SK-N-SH (cell line): ENCODE results near the gene WNK2. TPM values are rescaled to one million over a fixed set of nuclear protein-coding genes. Genes with fewer than 3 reads are reported as not detected.

ENCODE experiments used
- CTCF ChIA-PET: fragments of 300-600, 350-600 bp; formaldehyde crosslinking; extraction: SDS; loops from one replicate; lab custom pipeline; 2021; lab: Yijun Ruan, JAX
- POLR2A ChIA-PET: fragments of 350-600 bp; sonication (Branson Sonifier 250); formaldehyde crosslinking; extraction: SDS; loops from one replicate; lab custom pipeline; 2020; ENCODE audit warnings: antibody characterized with exemption, inconsistent platforms; lab: Yijun Ruan, JAX
- DNase-seq: peaks from one replicate; pipeline ENCODE4 v3.0.0; 2012
- H2AFZ ChIP-seq: fragments of 200-600 bp; sonication (generic); 2 replicates; pipeline ENCODE4 v1.8.1; 2016; ENCODE audit warnings: antibody characterized with exemption, mild to moderate bottlenecking, low read depth
- H3F3A ChIP-seq: fragments of 200-600 bp; sonication (generic); replicated peaks from 2 replicates; pipeline ENCODE3; 2016; ENCODE audit warnings: antibody characterized with exemption, mild to moderate bottlenecking; ENCODE audit not compliant: insufficient read depth
- H3K27ac ChIP-seq, 2 experiments: fragments of 200-500 bp in 1 of 2; fragments of 200-600 bp in 1 of 2; sonication (Bioruptor generic) in 1 of 2; sonication (generic), shearing (Covaris generic) in 1 of 2; 2 replicates each; pipeline versions ENCODE4 v1.5.1 to v1.6.1; 2014 to 2016; ENCODE audit warnings: low read depth in 2 of 2, inconsistent platforms in 1 of 2, low read length in 1 of 2, mild to moderate bottlenecking in 1 of 2, mixed read lengths in 1 of 2
- H3K27me3 ChIP-seq: fragments of 200-600 bp; sonication (generic), shearing (Covaris generic); 2 replicates; pipeline ENCODE4 v1.6.1; 2016; ENCODE audit warnings: mixed run types; ENCODE audit not compliant: insufficient read depth
- H3K36me3 ChIP-seq, 2 experiments: fragments of 200-500 bp in 1 of 2; fragments of 200-600 bp in 1 of 2; sonication (Bioruptor generic) in 1 of 2; sonication (generic) in 1 of 2; replicated peaks in 1 of 2; 2 replicates each; pipeline versions ENCODE3 to v1.5.1; 2014 to 2016; ENCODE audit warnings: low read length in 1 of 2, mild to moderate bottlenecking in 1 of 2; ENCODE audit not compliant: insufficient read depth in 2 of 2, control insufficient read depth in 1 of 2
- H3K4me1 ChIP-seq, 2 experiments: fragments of 200-500 bp in 1 of 2; fragments of 200-600 bp in 1 of 2; sonication (Bioruptor generic) in 1 of 2; sonication (generic), shearing (Covaris generic) in 1 of 2; 2 replicates each; pipeline versions ENCODE4 v1.5.1 to v1.6.1; 2014 to 2016; ENCODE audit warnings: low read depth in 1 of 2, low read length in 1 of 2, mixed run types in 1 of 2; ENCODE audit not compliant: insufficient read depth in 2 of 2, control insufficient read depth in 1 of 2
- H3K4me2 ChIP-seq: fragments of 200-600 bp; sonication (generic), shearing (Covaris generic); 2 replicates; pipeline ENCODE4 v1.6.1; 2017; ENCODE audit warnings: mixed run types
- H3K4me3 ChIP-seq, 2 experiments: fragments of 200-500 bp in 1 of 2; fragments of 200-600 bp in 1 of 2; sonication (Bioruptor generic) in 1 of 2; sonication (generic), shearing (Covaris generic) in 1 of 2; 2 replicates each; pipeline versions ENCODE4 v1.5.1 to v1.8.1; 2014 to 2016; ENCODE audit warnings: low read depth in 2 of 2, inconsistent platforms in 1 of 2, low read length in 1 of 2, mild to moderate bottlenecking in 1 of 2, mixed read lengths in 1 of 2, moderate library complexity in 1 of 2
- H3K79me2 ChIP-seq: fragments of 200-600 bp; sonication (generic); 2 replicates; pipeline ENCODE4 v1.8.1; 2017; ENCODE audit warnings: mild to moderate bottlenecking; ENCODE audit not compliant: insufficient read depth
- H3K9ac ChIP-seq: fragments of 200-600 bp; sonication (generic); 2 replicates; pipeline ENCODE4 v1.6.1; 2017; ENCODE audit warnings: mixed run types
- H3K9me2 ChIP-seq: fragments of 200-600 bp; sonication (generic); 2 replicates; pipeline ENCODE4 v1.6.1; 2017; ENCODE audit warnings: mixed run types
- H3K9me3 ChIP-seq: fragments of 200-600 bp; sonication (generic); 2 replicates; pipeline ENCODE4 v1.6.1; 2017; ENCODE audit warnings: mixed run types, mild to moderate bottlenecking, moderate library complexity
- H4K20me1 ChIP-seq: fragments of 200-600 bp; sonication (generic); 2 replicates; pipeline ENCODE4 v1.6.1; 2017; ENCODE audit warnings: mild to moderate bottlenecking, mixed run types; ENCODE audit not compliant: insufficient read depth
- CHD2 ChIP-seq: fragments of 150-350 bp; IDR thresholded peaks from 2 replicates; pipeline ENCODE4 v1.6.1; 2018; ENCODE audit warnings: low read length; ENCODE audit not compliant: partially characterized antibody
- FOSL2 ChIP-seq: IDR thresholded peaks from 2 replicates; pipeline ENCODE4 v1.4.0; 2012; ENCODE audit warnings: low read depth, mild to moderate bottlenecking, moderate library complexity, borderline replicate concordance
- FOXM1 ChIP-seq: IDR thresholded peaks from 2 replicates; pipeline ENCODE4 v1.4.0; 2012; ENCODE audit warnings: low read depth, mild to moderate bottlenecking
- GATA2 ChIP-seq: sonication (generic); formaldehyde crosslinking; IDR thresholded peaks from 2 replicates; pipeline ENCODE4 v1.5.0; 2020; ENCODE audit warnings: mild to moderate bottlenecking, missing genetic modification reagents
- MXI1 ChIP-seq: IDR thresholded peaks from 2 replicates; pipeline ENCODE4 v1.6.1; 2012; ENCODE audit warnings: mild to moderate bottlenecking, low read depth, low read length, improper control_type of control experiment
- PBX3 ChIP-seq: IDR thresholded peaks from 2 replicates; pipeline ENCODE4; 2012
- POLR2AphosphoS5 ChIP-seq: IDR thresholded peaks from 2 replicates; pipeline ENCODE4 v1.6.1; 2012; ENCODE audit warnings: low read depth, low read length
- RAD21 ChIP-seq: IDR thresholded peaks from 2 replicates; pipeline ENCODE4 v1.6.1; 2012; ENCODE audit warnings: mild to moderate bottlenecking, low read length
- REST ChIP-seq: IDR thresholded peaks from 2 replicates; pipeline ENCODE4 v1.6.1; 2012; ENCODE audit warnings: mild to moderate bottlenecking, low read depth, low read length, moderate library complexity
- RFX5 ChIP-seq: IDR thresholded peaks from 2 replicates; pipeline ENCODE4 v1.6.1; 2012; ENCODE audit warnings: mild to moderate bottlenecking, improper control_type of control experiment, low read length
- YY1 ChIP-seq: IDR thresholded peaks from 2 replicates; pipeline ENCODE4 v1.4.0; 2012; ENCODE audit warnings: low read depth, mild to moderate bottlenecking
- WGBS: methylation state at CpG from one replicate; pipeline ENCODE4 v1.1.6; 2017; ENCODE audit warnings: low lambda C conversion rate; 5-methylcytosine and 5-hydroxymethylcytosine counted together
- polyA plus RNA-seq, 3 experiments: library from polyadenylated mRNA; depleted of rRNA; stranded (reverse); fragments of >200 nt; gene quantifications; 2 replicates each; pipeline ENCODE4 v1.2.3, GENCODE V29; 2012
- TF ChIP-seq, protein P1 (sequence below): IDR thresholded peaks from 2 replicates; pipeline ENCODE4 v1.4.0; 2012; ENCODE audit warnings: low read depth
- TF ChIP-seq, protein P2 (sequence below): IDR thresholded peaks from 2 replicates; pipeline ENCODE4 v1.4.0; 2012; ENCODE audit warnings: low read depth, borderline replicate concordance

WNK2 gene
- polyA plus RNA-seq, 1 of the 3 experiments (the other 2 are of a cell fraction) = 0.12 TPM

GRCh38 chr9:93230601-93231000 lies 46.7 kb downstream of the WNK2 start (continued):
- TF ChIP-seq REST = no peak
- TF ChIP-seq MXI1 = no peak
- no peak for TF ChIP-seq GATA2 (CRISPR knock-in tag)

DNA sequence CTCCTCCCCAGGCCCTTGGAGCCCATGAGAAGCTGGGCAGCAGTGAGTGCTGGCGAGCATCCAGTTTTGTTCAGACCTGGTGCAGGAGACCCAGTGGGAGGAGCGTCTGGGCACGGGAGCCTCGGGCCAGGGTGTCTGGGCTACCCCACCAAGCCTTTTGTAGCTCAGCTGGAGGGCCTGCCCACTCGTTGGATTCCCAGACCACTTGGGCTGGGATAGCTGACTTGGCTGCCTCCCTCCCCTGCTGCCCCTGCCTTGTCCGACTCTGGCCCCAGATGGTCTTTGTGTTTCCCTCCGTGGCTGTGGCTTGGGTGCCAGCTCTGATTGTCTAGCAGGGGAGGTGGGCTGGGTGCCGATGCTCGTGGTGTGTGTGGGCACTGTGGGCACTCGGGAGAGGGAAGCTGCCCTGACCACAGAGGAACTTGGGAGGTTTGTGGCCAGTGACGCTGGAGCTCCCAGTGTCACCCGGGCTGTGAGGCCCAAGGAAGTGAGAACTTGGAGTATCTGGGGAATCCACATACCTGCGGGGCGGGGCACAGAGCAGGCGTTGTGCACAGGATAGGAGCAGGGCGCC lies 47.3 kb downstream of the WNK2 start:
- CTCF ChIA-PET = interaction anchor here (0.6 to 2.3 kb wide), 4 partner anchors 10 to 123 kb away, joined by 3 to 7 read pairs (median 3); no protein-coding TSS in a partner anchor
- TF ChIP-seq POLR2AphosphoS5 (no peak), FOSL2 (no peak), YY1 (no peak), RAD21 (no peak), MXI1 (no peak), PBX3 (no peak), FOXM1 (no peak), GATA2 (CRISPR knock-in tag) (no peak), CHD2 (no peak), RFX5 (no peak)
- TF ChIP-seq, protein P1, sequence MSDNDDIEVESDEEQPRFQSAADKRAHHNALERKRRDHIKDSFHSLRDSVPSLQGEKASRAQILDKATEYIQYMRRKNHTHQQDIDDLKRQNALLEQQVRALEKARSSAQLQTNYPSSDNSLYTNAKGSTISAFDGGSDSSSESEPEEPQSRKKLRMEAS = no peak
- TF ChIP-seq, protein P2, sequence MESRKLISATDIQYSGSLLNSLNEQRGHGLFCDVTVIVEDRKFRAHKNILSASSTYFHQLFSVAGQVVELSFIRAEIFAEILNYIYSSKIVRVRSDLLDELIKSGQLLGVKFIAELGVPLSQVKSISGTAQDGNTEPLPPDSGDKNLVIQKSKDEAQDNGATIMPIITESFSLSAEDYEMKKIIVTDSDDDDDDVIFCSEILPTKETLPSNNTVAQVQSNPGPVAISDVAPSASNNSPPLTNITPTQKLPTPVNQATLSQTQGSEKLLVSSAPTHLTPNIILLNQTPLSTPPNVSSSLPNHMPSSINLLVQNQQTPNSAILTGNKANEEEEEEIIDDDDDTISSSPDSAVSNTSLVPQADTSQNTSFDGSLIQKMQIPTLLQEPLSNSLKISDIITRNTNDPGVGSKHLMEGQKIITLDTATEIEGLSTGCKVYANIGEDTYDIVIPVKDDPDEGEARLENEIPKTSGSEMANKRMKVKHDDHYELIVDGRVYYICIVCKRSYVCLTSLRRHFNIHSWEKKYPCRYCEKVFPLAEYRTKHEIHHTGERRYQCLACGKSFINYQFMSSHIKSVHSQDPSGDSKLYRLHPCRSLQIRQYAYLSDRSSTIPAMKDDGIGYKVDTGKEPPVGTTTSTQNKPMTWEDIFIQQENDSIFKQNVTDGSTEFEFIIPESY = no peak
- DNase-seq = peak; percentile 82

More for the DNA sequence above, 47.3 kb downstream of the WNK2 start:
- Histone ChIP-seq H3K36me3 (no peaks in the 10 kb centered on the region), H3K4me3 (no peak overlapping the region), H3K27me3 (no peaks in the 10 kb centered on the region), H3K27ac (peak overlapping the region in 1 of 2 experiments; percentile 78; a peak in 2 of 4 replicates), H3K9me3 (no peaks in the 10 kb centered on the region), H2AFZ (no peak overlapping the region), H3F3A (no peaks in the 10 kb centered on the region), H3K4me1 (peaks cover 0 to 51% of the 10 kb centered on the region in 2 experiments; a peak in 1 of 4 replicates), H3K9ac (no peak overlapping the region), H3K4me2 (no peak overlapping the region), H4K20me1 (no peaks in the 10 kb centered on the region), H3K9me2 (no peaks in the 10 kb centered on the region), H3K79me2 (no peaks in the 10 kb centered on the region)
- 56% methylated on average over 13 of the region's 16 CpGs for WGBS
- POLR2A ChIA-PET = no interaction called here
